Panc1 (cell line): ENCODE measurements around the gene ZSCAN12. TPM values are rescaled to one million over a fixed set of nuclear protein-coding genes. Genes with fewer than 3 reads are reported as not detected.

Experiments used
- ATAC-seq: fragments of 200-7000 bp; cut with Tn5 transposase; 2 replicates; pipeline ENCODE4 v1.9.1; 2020; ENCODE audit warnings: mild to moderate bottlenecking, moderate library complexity
- BruUV-seq: library from RNA; stranded (reverse); fragments of 400-500 nt; replicated peaks from 2 replicates; lab custom pipeline; 2021; lab: Mats Ljungman, UMichigan
- CTCF ChIA-PET: fragments of 300-600 bp; sonication (Branson Sonifier 250); formaldehyde crosslinking; loops from one replicate; lab custom pipeline; 2022; ENCODE audit warnings: antibody characterized with exemption; lab: Charles Lee
- POLR2A ChIA-PET: fragments of 300-600 bp; sonication (Branson Sonifier 250); formaldehyde crosslinking; loops from one replicate; lab custom pipeline; 2022; ENCODE audit warnings: antibody characterized with exemption; lab: Charles Lee
- DNase-seq: peaks from one replicate; pipeline ENCODE4 v3.0.0-alpha.2; 2010; ENCODE audit warnings: low read depth, low spot score
- H3K27ac ChIP-seq: 2 replicates; pipeline ENCODE4 v1.5.1; 2011; ENCODE audit warnings: mild to moderate bottlenecking, low read length, inconsistent platforms
- H3K27me3 ChIP-seq: fragments of 200-500 bp; sonication (Bioruptor generic); 2 replicates; pipeline ENCODE4 v1.6.0; 2014; ENCODE audit warnings: low read length, inconsistent platforms; ENCODE audit not compliant: control insufficient read depth, insufficient read depth
- H3K36me3 ChIP-seq: fragments of 200-500 bp; sonication (Bioruptor generic); 2 replicates; pipeline ENCODE4 v1.5.1; 2014; ENCODE audit warnings: inconsistent platforms, mild to moderate bottlenecking, low read length, moderate library complexity; ENCODE audit not compliant: control insufficient read depth, insufficient read depth
- H3K4me1 ChIP-seq: 2 replicates; pipeline ENCODE4 v1.5.1; 2011; ENCODE audit warnings: inconsistent platforms, mild to moderate bottlenecking, low read length, moderate library complexity; ENCODE audit not compliant: control insufficient read depth, insufficient read depth
- H3K4me3 ChIP-seq, 2 experiments: 2 replicates each; pipeline ENCODE4 v1.5.1; 2011 to 2012; ENCODE audit warnings: low read depth in 2 of 2, low read length in 2 of 2, mild to moderate bottlenecking in 2 of 2, inconsistent platforms in 1 of 2, moderate library complexity in 1 of 2
- H3K9me3 ChIP-seq: fragments of 200-500 bp; sonication (Bioruptor generic); 2 replicates; pipeline ENCODE4 v1.5.1; 2014; ENCODE audit warnings: low read depth, mild to moderate bottlenecking, inconsistent platforms, low read length, moderate library complexity; ENCODE audit not compliant: control insufficient read depth, insufficient read depth
- CTCF ChIP-seq: fragments of 450-650 bp; IDR thresholded peaks from 2 replicates; pipeline ENCODE4 v1.5.1; 2017; ENCODE audit warnings: mild to moderate bottlenecking
- POLR2AphosphoS5 ChIP-seq: IDR thresholded peaks from 2 replicates; pipeline ENCODE4 v1.6.1; 2012; ENCODE audit warnings: mild to moderate bottlenecking, low read depth, low read length, moderate library complexity
- REST ChIP-seq, 2 experiments: IDR thresholded peaks; 2 replicates each; pipeline ENCODE4 v1.6.1; 2011 to 2012; ENCODE audit warnings: low read depth in 2 of 2, control low read depth in 1 of 2, low read length in 1 of 2, mild to moderate bottlenecking in 1 of 2, moderate library complexity in 1 of 2; ENCODE audit not compliant: insufficient read depth in 1 of 2
- SIN3A ChIP-seq: IDR thresholded peaks from 2 replicates; pipeline ENCODE4 v1.6.1; 2012; ENCODE audit warnings: low read depth, mild to moderate bottlenecking, low read length, moderate library complexity, borderline replicate concordance; ENCODE audit not compliant: insufficient read depth
- TCF7L2 ChIP-seq: IDR thresholded peaks from 2 replicates; pipeline ENCODE4 v1.6.1; 2011; ENCODE audit warnings: mild to moderate bottlenecking, low read depth, low read length, inconsistent platforms
- in situ Hi-C: cut with HindIII; loops from 2 replicates; pipeline ENCODE4 v1.10.0; 2016; ENCODE audit warnings: low sequenced_read_pairs, low pct_unique_long_range_greater_than_20kb
- intact Hi-C: fragments of 100-400 bp; cut with micrococcal nuclease; formaldehyde crosslinking; loops from one replicate; pipeline ENCODE4 v1.10.0; 2022; ENCODE audit not compliant: unreplicated experiment
- total RNA-seq: library from RNA; stranded (reverse); gene quantifications from one replicate; pipeline ENCODE4 v1.2.1, GENCODE V29; 2021; ENCODE audit not compliant: unreplicated experiment

ZSCAN12 gene
- total RNA-seq, 1 experiment from 2014 or later = 3.2 TPM

GRCh38 chr6:28383235-28384142, 16.1 kb downstream of the ZSCAN12 start:
- H3K27me3 ChIP-seq = no peaks in the 10 kb centered on the region
- in situ Hi-C loops (no loop called here), intact Hi-C loops (no loop called here)
- H3K9me3 ChIP-seq = peaks cover 14% of the 10 kb centered on the region; the same call in 1 of the 2 replicates
- no TSS peak for BruUV-seq
- H3K4me1 ChIP-seq = peaks cover 15% of the 10 kb centered on the region
- peak overlapping the region; percentile 98 for H3K27ac ChIP-seq
- ChIA-PET POLR2A (interaction anchor here (1.0 kb wide), 1 partner anchor 28 kb away, joined by 3 read pairs; no protein-coding TSS in a partner anchor), CTCF (interaction anchor here (0.6 to 2.1 kb wide), 5 partner anchors 15 to 402 kb away, joined by 3 to 8 read pairs (median 3); no protein-coding TSS in a partner anchor)
- DNase-seq = peak; percentile 81
- peak overlapping the region; percentile 61 to 76 for H3K4me3 ChIP-seq
- H3K36me3 ChIP-seq = no peaks in the 10 kb centered on the region; the same call in 1 of the 2 replicates
- TF ChIP-seq POLR2AphosphoS5 = peak; percentile 62
- no peak for TF ChIP-seq REST (IDR thresholded peaks at IDR 0.05; ENCODE audit: insufficient read depth in 1 of 2, low read depth in 2 of 2, low read length in 1 of 2)
- TF ChIP-seq CTCF = peak; percentile 86
- TF ChIP-seq TCF7L2 = peak; percentile 82
- 0 out of 2 replicates have a peak, but pooled peaks have one; percentile 59 for TF ChIP-seq SIN3A
- peak; percentile 99 for ATAC-seq

GRCh38 chr6:28380381-28380780, 19.2 kb downstream of the ZSCAN12 start:
- ATAC-seq (no peak), DNase-seq (no peak)
- CTCF ChIA-PET = interaction anchor here (0.6 kb wide), 1 partner anchor 157 kb away, joined by 3 read pairs; no protein-coding TSS in a partner anchor
- peaks cover 15% of the 10 kb centered on the region for H3K4me1 ChIP-seq
- in situ Hi-C loops = no loop called here
- TF ChIP-seq SIN3A = no peak
- TF ChIP-seq CTCF = no peak
- no peak for TF ChIP-seq REST (IDR thresholded peaks at IDR 0.05; ENCODE audit: insufficient read depth in 1 of 2, low read depth in 2 of 2, low read length in 1 of 2)
- no peak for TF ChIP-seq TCF7L2
- TF ChIP-seq POLR2AphosphoS5 = no peak
- no TSS peak for BruUV-seq
- intact Hi-C loops = no loop called here
- no peaks in the 10 kb centered on the region; the same call in 1 of the 2 replicates for H3K36me3 ChIP-seq
- H3K27ac ChIP-seq = no peak overlapping the region
- peaks cover 16% of the 10 kb centered on the region; the same call in 1 of the 2 replicates for H3K9me3 ChIP-seq
- no peak overlapping the region for H3K4me3 ChIP-seq
- POLR2A ChIA-PET = no interaction called here
- no peaks in the 10 kb centered on the region for H3K27me3 ChIP-seq
